GM12892 (cell line): ENCODE results near the gene CFAP97D2.

Experiments
- POLR2A ChIP-seq: IDR thresholded peaks from 2 replicates; pipeline ENCODE4 v1.6.1; 2011; ENCODE audit warnings: low read depth, low read length, control low read depth
- POLR2AphosphoS5 ChIP-seq: IDR thresholded peaks from 2 replicates; pipeline ENCODE4 v1.6.1; 2011; ENCODE audit warnings: low read depth, low read length, control low read depth
- TAF1 ChIP-seq: IDR thresholded peaks from 2 replicates; pipeline ENCODE4 v1.6.1; 2011; ENCODE audit warnings: low read depth, mild to moderate bottlenecking, control low read depth, low read length, borderline replicate concordance

- TF ChIP-seq POLR2A (no peak), POLR2AphosphoS5 (no peak), TAF1 (no peak)
Measured at GRCh38 chr13:114208134-114208533, 29.1 kb downstream of the CFAP97D2 start.
